A549 treated with DMSO at 1 μM for 4 hours (cell line): Measurements from ENCODE around the gene LRRC9. TPM values are rescaled to one million over a fixed set of nuclear protein-coding genes. Genes with fewer than 3 reads are reported as not detected.

Experiments used
- total RNA-seq: library from RNA; stranded (reverse); fragments of 200-300 nt; extraction: Qiagen RNA extraction; gene quantifications from 5 replicates; pipeline ENCODE4 v1.2.3, GENCODE V29; 2022; ENCODE audit warnings: low read depth

The LRRC9 gene
- total RNA-seq: not detected in 5 replicates

GRCh38 chr14:59919570-59920377 is at the start of gene LRRC9:
Gene LRRC9, plus strand, starts transcription at chr14:59920144.

GRCh38 chr14:59870277-59871165 is 49.4 kb upstream of the LRRC9 start, which contains the start of gene RTN1:
Gene RTN1, minus strand, starts transcription at chr14:59870776. Its CDS starts 146 bp downstream, at chr14:59870630.

GRCh38 chr14:60091550-60092525 is 171.9 kb downstream of the LRRC9 start, which contains the start of gene PCNX4:
Gene PCNX4, plus strand, starts transcription at chr14:60091923. Its CDS starts 15,716 bp downstream, at chr14:60107639.

Other genes with a start within 250 kb of the LRRC9 start
- gene RTN1, start 49.4 kb upstream of the LRRC9 start, total RNA-seq: not detected in 5 replicates
- gene PCNX4, start 171.8 kb downstream of the LRRC9 start, total RNA-seq: 29.8 to 36.3 TPM (median 30.9 TPM) in 5 replicates
- 78.1 to 88.9 TPM (median 80.9 TPM) in 5 replicates for gene DHRS7, start 245.3 kb downstream of the LRRC9 start, total RNA-seq